Measurements from ENCODE around the gene NINL.
"Not testable (repeated sequence)": the region's sequence is repeated elsewhere in the genome, so short reads cannot be mapped to it uniquely, and the experiment has no call there.

Gene NINL

GRCh38 chr20:25592135-25592852 is 7.0 kb upstream of the NINL start:
- no peak for DNase-seq (ENCODE audit: low read depth in 3 of 3)

DNA sequence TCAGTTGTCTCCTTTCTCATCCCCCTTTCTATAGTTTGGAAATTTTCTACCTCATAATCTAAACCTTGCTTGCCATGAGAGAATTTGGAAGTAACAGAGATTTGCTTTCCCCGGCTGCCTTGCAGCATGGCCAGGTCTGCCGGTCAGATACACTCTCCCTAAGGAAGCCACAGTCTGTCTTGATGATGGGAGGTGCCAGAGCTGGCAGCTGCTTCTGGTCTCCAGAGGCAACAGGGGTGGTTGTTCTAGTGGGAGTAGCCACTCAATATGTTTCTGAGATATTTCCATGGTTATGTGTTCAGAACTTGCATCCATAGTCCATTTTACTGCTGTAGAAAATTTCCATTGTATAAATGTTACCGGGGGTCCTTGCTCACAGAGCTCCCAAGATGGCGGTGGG is 5.4 kb upstream of the NINL start:
- DNase-seq (ENCODE audit: low read depth in 3 of 3) = not testable (repeated sequence)

GRCh38 chr20:25588491-25588890 is 3.2 kb upstream of the NINL start:
- DNase-seq (ENCODE audit: low read depth in 3 of 3) = no peak

- DNase-seq (ENCODE audit: low read depth in 3 of 3) = no peak
These were observed 2.2 kb upstream of the NINL start for GRCh38 chr20:25587536-25587935.

- no peak for DNase-seq (ENCODE audit: low read depth in 3 of 3)
These were observed 1.5 kb upstream of the NINL start for GRCh38 chr20:25586877-25587276.

DNA sequence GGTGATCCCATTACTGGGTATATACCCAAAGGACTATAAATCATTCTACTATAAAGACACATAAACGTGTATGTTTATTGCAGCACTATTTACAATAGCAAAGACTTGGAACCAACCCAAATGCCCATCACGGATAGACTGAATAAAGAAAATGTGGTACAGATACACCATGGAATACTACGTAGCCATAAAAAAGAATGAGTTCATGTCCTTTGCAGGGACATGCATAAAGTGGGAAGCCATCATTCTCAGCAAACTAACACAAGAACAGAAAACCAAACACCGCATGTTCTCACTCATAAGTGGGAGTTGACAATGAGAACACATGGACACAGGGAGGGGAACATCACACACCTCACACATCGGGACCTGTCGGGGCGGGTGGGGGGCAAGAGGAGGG is 1.7 kb downstream of the NINL start:
- not testable (repeated sequence) for DNase-seq (ENCODE audit: low read depth in 3 of 3)

DNA sequence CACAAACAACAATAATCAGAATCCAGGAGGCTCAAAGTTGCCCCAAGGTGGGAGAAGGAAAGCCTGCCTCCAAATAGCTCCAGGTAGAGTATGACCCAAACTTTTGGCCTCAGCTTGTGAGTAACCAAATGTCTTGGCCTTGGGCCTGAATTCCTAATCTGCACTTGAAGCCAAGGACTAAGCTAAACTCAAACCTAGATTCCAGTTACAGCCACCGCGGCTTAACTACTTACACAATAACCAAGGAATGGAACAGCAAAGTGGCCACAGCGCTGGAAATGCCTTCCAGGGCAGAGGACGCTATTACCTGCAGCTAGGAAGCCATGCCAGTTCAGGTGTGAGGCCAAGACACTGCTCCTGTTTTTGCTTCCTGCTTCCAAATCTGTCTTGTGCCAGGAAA is 4.6 kb downstream of the NINL start:
- no peak for DNase-seq (ENCODE audit: low read depth in 3 of 3)

- no peak for DNase-seq (ENCODE audit: low read depth in 3 of 3)
These were observed 6.1 kb downstream of the NINL start for GRCh38 chr20:25579081-25579770.

- no peak for DNase-seq (ENCODE audit: low read depth in 3 of 3)
These were observed 8.4 kb downstream of the NINL start for GRCh38 chr20:25576783-25577530.

DNA sequence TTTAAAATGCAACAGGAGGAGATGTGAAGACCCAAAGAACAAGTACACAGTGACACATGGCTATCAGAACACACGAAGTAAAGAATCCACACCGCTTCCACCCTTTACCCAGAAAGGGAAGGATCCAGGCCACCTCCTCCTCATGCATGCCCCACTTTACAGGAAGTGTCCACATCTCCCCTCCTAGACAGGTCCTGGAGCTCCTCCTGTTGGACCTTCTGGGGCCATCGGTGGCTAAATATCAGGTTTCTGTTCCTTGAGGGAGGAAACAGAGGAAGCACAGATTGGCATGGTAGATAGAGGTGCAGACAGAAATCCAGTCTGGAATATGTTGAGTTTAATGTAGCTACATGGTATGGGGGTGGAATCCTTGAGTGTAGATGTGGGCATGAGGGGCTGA is 10.9 kb downstream of the NINL start:
- DNase-seq (ENCODE audit: low read depth in 3 of 3) = no peak

GRCh38 chr20:25573288-25574251 is 11.8 kb downstream of the NINL start:
- DNase-seq (ENCODE audit: low read depth in 3 of 3) = no peak

DNA sequence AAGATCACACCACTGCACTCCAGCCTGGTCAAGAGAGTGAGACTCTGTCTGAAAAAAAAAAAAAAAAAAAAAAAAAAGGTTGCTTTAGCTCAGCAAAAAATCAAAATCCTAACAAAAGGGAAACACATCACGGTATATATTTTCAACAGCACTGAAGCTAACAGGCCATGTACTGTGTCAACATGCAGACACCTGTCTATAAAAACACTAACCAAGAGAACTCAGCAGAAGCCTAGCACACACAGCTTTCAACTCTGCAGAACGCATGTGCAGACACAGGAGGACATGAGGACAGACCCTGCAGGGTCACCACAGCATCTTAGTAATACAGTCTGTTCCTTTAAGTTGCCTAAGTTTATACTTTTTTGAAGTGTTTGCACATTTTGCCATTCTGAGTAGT is 13.5 kb downstream of the NINL start:
- DNase-seq (ENCODE audit: low read depth in 3 of 3) = no peak

DNA sequence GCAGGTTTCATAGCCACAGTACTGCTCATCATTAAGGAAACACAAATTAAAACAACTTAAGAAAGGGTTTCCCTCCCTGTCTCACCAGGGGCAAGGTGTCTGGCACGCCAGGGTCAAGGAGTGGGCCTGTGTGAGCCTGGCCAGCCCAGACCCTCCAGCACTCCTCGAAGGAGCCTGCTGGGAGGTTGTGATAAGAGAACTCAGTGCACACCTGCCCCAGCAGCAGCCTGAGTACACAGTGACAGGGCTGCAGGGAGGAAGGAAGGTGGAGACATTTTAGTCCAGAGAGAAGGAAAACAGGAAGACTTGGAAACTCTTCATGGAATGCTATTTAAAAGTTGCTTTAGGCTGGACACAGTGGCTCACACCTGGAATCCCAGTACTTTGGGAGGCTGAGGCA is 14.1 kb downstream of the NINL start:
- DNase-seq (ENCODE audit: low read depth in 3 of 3) = no peak

- DNase-seq (ENCODE audit: low read depth in 3 of 3) = no peak
These were observed 15.2 kb downstream of the NINL start for GRCh38 chr20:25570148-25570530.

DNA sequence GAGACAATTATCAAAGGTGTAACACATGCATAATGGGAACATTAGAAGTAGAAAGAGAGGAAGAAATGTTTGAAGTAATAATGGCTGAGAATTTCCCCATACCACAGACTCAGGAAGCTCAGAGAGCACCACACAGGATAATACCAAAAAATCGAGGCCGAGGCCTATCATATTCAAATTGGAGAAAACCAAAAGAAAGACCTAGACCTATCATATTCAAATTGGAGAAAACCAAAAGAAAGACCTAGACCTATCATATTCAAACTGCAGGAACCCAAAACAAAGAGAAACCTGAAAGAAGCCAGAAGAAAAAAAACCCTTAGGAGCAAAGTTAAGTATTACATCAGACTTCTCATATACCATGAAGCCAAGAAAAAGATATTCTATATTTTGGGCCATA is 18.0 kb downstream of the NINL start:
- no peak for DNase-seq (ENCODE audit: low read depth in 3 of 3)

DNA sequence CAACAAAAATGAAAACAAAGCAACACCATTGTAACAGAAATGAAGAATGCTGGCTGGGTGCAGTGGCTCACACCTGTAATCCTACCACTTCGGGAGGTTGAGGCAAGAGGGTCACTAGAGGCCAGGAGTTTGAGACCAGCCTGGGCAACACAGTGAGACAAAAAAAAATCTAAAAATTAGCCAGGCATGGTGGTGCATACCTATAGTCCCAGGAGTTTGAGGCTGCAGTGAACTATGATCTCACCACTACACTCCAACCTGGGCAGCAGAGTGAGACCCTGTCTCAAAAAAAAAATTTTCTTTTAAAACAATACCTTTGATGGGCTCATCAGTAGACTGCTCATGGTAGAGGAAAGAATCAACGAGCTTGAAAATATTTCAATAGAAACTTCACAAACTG is 18.5 kb downstream of the NINL start:
- no peak for DNase-seq (ENCODE audit: low read depth in 3 of 3)

DNA sequence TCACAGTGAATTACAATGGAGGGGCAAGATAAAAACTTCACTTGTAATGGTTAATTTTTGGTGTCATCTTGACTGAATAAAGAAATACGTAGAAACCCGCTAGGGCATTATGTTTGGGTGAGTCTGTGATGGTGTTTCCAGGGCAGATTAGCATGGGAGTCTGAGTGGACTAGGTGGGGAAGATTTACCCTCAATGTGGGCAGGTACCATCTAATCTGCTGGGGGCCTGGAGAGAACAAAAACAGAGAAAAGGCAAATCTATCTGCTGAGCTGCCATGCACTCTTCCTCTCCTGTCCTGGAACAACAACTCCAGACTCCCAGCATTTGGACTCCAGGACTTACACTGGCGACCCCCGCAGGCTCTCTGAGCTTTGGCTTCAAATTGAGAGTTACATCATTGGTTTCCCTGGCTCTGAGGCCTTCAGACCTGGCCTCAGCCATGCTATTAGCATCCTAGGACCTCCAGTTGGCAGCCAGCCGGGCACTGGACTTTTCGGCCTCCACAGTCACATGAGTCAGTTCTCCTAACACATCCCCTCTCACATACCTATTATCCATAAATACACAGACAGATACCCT is 19.7 kb downstream of the NINL start:
- no peak for DNase-seq (ENCODE audit: low read depth in 3 of 3)

GRCh38 chr20:25563876-25564275 is 21.5 kb downstream of the NINL start:
- no peak for DNase-seq (ENCODE audit: low read depth in 3 of 3)

DNA sequence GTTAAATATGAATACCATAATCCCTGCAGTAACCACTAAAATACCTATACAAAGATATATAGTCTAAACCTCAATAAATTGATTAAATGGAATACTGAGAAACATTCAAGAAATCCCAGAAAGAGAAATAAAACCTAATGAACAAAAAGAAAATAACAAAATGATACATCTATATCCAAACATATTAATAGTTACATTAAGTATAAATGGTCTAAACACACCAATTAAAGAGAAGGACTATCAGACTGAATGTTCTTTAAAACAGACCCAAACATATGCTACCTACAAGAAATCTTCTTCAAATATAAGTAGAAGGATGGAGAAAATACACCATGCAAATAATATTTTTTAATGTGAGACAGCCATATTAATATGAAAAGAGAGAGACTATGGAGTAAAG is 22.0 kb downstream of the NINL start:
- no peak for DNase-seq (ENCODE audit: low read depth in 3 of 3)

GRCh38 chr20:25561771-25562170 is 23.6 kb downstream of the NINL start:
- not testable (repeated sequence) for DNase-seq (ENCODE audit: low read depth in 3 of 3)

- DNase-seq (ENCODE audit: low read depth in 3 of 3) = no peak
These were observed 31.5 kb downstream of the NINL start for GRCh38 chr20:25553819-25554296.

Data from stimulated activated CD4-positive, alpha-beta T cell treated with anti-CD3 and anti-CD28 coated beads, TNF-alpha, amount 100 ng/mL, for 48 hours (primary cell).